D341Med (cell line): ENCODE data around the gene ATXN10.

Experiments
- DNase-seq: peaks from one replicate; pipeline ENCODE4 v3.0.0; 2012; ENCODE audit warnings: low spot score

Gene ATXN10

DNA sequence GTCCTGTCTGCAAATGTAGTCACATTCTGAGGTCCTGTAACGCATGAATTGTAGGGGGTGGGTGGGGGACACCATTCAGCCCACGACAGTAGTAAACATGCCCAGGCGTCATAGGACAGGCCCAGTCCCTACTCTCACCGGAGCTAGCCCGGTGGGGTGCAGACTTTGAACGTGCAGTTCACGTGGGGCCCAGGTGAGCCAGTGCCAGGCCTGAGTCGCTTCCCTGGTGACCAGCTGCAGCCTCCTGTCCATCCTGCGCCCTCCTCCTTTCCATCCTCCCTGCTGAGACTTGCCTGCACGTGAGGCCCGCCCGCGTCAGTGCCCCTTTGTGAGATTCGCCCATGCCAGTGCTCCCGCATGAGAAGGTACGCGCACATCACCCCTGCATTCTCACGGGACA is 188.6 kb downstream of the ATXN10 start:
- no peak for DNase-seq

DNA sequence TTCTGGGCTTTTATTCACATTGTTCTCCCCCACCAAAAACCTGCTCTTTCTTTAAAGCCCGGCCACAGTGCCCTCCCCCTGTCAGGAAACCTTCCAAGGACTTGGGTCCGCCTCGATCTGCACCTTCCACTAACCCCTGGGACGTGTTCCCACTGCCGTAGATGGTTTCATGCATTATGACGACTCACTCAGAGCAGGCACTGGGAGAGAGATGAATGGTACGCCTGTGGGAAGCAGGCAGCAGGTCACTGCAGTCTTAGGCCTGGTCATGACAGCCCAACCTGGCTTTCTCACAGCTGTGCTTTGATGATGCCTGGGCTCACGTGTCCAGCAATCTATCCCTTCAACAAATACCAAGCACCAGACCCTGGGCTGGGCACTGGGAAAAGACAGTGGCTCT is 189.6 kb downstream of the ATXN10 start:
- DNase-seq = no peak

DNA sequence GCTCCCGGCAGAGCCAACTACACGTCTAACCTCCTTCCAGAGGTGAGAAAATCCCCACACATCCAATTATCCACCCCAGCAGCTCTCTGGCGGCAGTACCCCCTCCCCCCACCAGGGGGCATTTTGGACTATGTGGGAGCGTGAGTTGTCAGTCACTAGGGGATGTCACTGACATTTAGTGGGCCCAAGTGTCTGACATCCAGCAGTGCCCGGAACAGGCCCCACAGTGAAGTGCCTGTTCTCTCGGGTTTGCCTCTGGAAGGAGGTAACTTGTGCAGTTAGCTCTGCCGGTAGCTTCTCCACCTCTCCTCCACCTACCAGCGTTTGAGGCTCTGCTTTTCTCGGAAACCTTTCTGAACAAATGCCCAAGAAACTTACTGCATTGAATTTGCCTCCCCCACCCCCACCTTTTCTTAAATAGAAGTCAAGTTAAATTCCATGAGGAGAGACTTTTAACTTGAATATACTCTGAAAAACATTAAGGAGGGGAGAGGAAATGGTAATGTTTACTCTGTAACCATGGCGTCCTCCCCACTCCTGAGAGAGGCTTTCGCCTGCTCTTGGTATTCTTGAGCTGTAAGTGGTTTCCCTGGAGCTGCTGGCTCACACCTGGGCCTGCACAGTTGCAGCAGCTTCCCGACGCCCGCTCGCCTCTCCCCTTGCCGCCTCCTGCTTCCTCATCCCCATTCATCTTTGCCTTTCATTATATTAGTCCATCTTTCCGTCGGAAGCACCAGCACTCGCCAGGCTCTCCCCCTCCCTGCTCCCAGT is 192.5 kb downstream of the ATXN10 start:
- peak; percentile 83 for DNase-seq

DNA sequence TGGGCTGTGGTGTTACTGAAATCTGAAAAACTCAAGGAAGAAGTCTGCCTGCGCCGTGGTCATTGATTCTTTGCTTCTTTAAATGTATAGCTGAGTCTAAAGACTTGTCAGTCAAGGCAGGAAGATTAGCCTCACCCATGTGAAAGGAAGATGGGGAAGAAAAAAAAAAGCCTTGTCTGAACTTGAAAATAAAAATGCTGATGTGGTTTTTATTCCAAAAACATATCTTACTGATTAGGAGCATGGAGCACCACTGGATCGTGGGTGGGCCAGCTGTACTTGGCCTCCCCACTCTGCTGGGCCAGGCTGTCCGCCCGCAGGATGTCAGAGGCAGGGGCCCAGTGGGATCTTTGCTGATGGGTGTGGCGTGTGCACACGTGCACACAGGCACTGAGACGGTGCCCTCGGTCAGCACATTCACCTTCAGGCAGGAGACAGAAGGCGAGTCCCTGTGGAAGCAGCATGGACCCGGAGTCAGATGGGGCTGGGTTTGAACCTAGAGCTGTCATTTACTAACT is 193.4 kb downstream of the ATXN10 start:
- DNase-seq = no peak

DNA sequence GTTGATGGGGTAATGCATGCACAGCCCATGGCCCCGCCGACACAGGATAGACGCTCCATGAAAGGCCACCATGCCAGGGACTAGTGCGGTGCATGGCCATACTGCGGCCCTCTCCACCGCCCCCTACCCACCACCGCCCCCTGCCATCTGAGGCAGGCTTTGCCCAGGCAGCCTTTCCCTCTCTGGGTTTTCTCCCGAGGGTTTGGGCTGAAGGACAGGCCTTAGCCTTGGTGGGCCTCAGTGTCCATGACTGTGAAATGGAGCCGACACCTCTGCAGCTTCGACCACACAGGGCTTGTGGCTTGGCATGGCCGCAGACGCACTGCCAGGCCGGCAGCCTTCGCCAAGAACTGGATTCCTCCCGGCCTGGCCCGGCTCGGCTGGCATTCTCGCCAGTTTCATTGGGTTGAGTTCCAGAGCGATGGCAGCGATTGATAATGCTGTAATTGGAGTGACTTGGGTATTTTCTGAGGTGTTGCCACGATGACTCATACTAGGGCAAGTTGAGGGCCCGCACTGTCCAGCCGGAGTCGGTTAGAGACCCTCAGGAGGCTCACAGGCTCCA is 194.0 kb downstream of the ATXN10 start:
- peak; percentile 34 for DNase-seq

DNA sequence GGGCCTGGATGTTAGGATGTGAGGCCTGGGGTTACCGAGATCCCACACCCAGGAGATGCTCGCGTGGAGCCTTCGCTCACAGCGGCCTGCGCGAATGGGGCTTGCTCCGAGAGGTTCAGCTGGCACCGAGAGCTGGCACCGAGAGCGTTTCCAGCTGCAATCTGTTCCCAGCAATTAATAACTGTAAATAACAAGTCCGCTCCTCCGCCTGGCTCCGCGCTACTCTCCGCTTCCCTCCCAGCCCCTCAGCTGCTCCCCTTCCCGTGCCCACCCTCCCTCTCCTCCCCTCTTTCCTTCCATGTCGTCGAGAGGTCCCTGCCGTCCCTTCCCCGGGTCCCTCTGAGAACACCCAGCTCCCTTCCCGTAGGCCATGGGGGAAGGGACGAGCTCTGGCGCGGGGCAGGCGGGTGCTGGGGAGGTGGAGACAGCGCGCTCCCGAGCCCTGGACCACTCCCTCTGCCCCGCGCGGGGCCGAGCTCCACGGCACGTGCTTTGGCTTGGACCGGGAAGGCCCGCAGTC is 194.6 kb downstream of the ATXN10 start:
- no peak for DNase-seq

DNA sequence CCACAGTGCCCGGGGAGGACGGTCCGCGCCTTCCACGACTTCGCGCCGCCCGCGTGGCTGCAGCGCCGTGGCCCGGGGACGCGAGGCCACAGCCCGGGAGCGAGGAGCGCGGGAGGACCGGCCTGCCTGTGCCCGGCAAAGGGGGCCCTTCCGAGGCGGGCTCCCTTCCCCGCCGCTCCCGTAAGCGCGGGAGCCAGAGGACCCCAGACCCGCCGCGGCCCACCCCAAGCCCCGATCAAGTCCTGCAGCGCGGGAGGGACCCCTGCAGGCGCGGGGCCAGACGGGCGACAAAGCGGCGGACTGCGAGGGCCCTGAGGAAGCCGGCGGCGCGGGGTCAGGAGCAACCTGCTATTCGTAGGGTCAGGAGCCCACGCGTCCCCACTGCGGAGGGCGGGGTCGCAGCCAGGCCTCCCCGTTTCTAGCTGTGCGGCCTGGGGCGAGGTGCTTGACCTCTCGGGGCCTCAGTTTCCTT is 195.0 kb downstream of the ATXN10 start:
- DNase-seq = peak; percentile 42

DNA sequence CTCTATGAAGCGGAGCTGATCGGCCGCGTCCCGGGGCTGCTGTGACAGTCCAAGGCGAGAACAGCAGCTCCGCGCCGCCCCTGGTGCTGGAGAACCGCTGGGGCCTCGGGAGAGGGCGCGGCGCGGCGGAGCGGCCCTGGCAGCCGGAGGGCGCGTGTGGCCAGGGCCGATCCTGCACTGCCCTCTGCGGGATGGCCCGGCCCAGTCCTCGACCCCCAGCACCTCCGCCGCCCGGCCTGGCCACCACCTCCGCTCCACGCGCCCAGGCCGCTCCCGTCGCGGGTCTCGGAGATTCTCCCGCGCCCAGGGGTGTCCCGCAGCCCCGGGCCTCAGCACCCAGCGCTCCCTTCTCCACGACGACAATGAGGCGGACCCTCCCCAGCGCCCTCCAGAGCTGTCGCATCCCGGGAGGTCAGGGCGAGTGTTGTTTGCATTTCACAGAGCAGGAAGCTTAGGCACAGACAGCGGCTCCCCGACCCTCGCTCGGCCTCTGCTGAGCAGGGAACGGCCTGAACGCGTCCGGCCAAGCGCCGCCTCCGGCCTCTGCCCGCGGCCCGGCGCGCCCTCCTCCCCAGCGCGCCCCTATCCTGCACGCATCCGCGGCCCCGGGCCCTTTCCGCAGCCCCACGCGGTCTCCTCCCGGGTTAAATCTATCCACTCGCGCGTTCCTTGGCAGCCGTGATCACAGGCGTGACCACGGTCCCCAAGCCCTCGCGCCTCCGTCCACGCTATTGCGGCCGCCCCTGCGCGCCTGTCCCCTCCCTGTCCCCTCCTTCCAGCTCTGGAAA is 195.7 kb downstream of the ATXN10 start:
- peak; percentile 70 for DNase-seq

DNA sequence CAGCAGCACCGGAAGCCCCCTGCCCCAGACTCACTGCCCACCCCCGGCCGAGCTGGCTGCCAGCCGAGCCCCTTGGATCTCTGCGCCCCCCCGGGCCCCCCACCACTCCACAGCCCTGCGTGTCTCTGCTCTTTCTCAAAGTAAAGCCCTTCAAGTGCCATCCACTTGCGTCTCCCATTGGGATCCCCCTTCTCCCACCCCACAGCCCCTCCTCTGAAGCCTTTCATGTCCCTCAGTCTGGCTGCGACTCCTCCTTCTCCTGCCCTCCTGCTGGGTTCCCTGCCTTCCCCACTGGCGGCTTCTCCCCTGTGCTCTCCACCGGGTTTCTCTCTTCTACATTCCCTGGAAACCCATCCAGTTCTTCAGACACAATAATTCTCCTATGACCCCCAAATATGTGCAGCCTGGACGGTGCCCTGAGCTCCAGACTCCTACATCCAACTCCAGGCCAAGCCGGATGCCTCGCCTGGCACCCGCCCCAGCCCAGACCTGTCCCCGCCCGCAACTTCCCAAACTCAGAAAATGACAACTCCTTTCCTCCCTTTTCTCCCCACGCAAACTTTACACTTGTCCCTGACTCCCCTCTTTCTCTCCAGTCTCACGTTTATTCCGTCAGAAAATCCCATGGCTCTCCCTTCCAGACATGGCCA is 196.4 kb downstream of the ATXN10 start:
- no peak for DNase-seq

DNA sequence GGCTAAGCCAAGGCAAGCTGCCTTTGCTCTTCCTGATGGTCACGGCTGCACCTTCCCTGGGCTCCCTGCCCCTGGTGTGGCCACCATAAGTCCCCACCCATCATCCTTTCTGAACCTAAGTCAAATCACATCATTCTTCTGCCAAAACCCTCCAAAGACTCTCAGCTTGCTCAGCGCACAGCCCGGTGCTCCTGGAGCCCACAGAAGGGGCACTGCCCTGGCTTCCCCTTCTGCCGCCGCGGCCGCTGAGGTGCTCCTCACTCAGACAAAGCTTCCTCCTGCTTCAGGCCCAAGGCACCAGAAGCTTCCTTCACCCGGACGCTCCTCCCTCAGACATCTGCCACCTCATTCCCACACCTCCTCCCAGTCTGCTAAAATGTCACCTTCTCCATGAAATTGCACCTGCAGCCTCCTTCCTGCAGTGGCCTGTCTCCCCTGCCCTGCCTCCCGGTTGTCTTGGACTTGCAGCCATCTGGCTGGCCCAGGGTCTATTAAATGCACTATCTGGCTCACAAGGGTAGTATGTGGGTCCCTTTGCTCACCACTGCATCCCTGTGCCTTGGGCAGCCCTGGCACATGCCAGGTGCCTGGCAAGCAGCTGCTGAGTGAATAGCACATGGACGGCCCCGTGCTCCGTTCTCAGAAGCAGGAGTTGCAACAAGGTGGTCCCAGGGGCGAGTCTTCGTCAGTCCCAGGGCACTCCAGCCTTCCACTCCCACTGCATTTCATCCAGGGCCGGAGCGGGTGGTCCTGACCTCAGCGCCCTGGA is 197.1 kb downstream of the ATXN10 start:
- no peak for DNase-seq

DNA sequence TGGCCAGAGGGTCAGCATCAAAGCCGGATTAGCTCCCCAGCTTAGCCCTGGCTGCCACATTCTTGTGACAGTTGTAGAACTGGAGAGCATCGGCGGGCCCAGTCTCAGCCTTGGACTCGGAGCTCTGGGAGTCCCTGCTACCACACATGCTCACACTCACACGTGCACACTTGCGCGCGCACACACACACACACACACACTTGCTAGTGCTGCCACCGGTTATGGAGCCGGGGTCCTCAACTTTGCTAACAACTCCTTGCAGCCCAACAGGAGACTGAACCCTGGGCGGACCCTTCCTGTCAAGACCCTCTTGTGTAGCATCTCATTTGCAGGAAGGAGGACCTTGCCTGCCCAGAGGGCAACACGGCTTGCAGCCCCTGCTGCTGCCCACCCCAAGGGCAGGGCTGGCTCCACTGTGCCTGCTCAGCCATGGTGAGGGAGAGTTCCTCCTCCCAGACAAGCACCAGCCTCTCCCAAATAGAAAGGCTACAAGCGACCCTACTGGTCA is 197.8 kb downstream of the ATXN10 start:
- no peak for DNase-seq

DNA sequence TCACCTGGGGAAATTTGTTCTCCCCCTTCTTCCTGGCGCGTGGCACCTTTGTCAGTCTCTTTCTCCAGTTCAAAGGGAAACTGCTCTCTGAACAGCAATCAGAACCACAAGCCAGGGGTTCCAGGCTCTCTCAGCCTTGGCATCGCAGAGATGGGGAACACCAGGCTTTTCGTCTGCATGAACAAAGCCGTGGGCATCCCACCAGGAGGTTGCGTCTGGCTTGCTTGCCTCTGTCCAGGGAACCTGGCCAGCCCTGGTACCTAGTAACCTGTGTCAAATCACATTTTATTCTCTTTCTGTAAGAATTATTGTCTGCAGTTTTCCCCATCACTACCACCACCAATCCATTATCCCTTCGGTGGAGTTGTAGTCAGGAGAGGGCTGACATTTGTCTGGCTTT is 198.4 kb downstream of the ATXN10 start:
- no peak for DNase-seq

DNA sequence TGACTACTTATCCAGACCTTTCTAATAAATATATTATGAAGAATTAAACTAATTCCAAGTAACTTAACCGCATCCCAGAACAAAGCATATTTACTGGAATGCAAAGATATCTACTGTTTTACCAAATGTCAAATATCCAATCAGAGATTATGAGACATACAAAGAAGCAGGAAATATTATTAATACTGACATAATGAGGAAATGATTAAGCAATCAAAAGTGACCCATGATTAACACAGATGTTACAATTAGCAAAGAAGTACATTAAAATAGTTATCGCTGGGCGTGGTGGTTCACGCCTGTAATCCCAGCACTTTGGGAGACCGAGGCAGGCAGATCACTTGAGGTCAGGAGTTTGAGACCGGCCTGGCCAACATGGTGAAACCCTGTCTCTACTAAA is 200.1 kb downstream of the ATXN10 start:
- DNase-seq = no peak

DNA sequence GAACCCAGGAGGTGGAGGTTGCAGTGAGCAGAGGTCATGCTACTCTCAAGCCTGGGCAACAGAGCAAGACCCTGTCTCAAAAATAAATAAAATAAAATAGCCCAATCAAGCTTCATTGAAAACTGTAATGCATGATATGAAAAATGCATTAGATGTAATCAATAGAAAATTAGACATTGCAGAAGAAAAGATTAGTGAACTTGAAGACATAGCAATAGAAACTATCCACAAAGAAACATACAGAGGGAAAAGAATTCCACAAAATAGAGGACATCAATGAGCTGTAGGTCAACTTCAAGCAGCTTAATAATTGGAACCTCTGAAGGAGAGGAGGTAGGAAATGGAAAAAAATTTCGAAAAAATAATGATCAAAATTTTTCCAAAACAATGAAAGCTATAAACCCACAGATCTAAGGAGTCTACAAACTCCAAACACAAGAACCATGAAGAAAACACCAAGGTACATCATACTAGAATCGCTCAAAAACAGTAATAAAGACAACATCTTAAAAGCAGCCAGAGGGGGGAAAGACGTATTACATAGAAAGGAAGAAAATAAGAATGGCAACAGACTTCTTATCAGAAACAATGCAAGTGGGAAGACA is 201.1 kb downstream of the ATXN10 start:
- DNase-seq = no peak

DNA sequence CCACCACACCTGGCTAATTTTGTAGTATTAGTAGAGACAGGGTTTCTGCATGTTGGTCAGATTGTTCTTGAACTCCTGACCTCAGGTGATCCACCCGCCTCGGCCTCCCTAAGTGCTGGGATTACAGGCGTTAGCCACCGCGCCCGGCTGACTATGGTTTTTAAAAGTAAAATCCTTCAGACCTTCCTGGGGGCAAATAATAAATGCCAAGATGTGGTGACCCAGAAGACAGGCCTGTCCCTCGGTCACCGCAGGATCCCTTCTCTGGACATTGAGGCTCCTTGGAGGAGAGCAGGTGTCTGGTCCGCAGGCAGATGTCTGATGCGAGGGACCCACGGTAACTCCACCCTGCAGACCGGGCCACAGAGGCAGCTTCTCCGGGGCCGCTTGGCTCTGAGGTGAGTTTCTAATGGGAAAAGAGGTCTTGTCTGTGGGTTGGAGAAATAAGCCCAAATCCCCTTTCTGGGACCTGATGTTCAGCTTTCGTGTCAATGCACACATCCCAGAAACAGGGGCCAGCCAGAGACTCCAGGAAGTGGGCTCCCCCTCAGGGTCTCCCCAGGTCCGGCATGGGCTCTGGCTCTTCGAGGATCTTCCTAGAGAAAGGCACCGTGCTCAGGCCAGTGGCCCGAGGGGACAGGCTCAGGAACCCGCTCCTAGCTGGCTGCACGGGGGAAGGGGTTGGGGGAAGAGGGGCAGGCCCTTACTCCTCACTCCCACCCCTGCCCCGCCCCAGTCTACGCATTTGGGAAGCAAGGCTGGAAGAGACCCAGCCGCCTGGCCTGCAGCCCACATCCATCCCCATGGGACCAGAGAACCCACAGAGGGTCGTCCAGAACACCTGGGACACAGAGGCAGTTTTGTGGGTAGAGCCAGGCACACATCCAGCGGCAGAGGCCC is 204.8 kb downstream of the ATXN10 start:
- DNase-seq = no peak

DNA sequence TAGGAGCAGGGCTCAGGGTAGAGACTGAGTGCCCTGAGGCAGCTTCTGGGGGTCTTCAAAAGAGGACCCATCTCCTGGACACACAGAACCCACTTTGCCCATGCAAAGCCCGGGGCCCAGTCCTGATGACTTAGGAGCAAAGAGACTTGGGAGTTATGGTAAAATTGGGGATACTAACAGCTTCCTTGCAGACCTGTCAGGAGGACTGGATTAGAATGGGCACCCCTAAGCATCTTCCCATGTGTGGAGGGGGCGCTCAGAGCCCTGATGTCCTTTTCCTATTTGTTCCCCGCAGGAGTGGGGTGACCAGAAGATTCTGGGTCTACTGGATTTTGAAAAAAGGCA is 205.4 kb downstream of the ATXN10 start:
- no peak for DNase-seq

DNA sequence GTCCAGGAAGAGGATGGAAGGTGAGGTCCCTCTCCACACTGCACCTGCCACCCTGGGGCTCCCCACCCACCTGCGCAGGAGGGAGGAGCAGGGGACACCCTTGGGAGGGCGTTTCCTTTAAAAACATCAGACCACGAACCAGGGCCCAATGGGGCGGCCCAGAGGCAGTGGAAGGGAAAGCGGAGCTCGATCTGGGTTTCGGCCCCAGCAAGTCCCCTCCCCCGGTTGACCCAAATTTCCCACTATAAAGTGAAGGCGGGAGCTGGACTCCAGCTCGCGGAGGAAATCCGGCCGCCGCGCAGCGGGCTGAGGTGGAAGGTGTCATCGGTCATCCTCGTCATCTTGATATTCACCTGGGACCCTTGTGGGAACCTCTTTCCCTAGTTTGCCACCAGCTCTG is 206.0 kb downstream of the ATXN10 start:
- DNase-seq = no peak

DNA sequence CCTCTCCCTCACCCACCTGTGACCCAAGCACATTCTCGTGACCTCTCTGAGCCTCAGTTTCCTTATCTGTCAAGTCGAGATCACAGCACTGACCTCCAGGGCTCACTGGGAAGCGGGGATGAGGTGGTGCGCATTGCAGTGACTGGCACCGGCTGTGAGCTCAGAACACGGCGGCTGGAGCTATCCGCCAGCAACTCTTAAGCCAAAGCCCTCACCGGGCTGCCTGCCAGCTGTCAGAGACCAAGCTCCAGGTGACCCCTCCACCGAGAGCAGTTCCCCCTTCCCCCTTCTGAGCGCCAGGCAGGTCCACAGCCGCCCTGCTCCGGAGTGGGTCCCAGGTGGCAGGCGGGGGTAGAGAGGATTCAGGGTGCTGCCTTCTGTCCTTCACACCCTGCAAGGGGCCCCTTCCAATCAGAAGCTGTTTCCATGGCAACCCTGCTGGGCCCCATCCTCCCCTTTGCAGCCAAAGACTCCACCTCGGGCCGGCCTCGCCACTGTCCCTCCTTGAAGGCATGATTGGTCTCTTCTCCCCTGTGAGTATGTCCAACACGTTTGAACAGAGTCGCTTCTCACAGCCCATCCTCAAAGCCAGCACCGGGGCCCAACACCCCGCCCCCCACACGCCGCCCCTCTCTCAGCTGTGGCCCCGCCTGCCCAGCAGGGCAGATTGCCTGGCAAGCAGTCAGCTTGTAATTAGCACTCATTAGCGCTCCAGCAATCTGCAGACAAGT is 206.6 kb downstream of the ATXN10 start:
- DNase-seq = peak; percentile 70
